ENCODE results near the gene CRYBB2.
A peak's percentile ranks its signal among the peaks of the same experiment; 100 is the strongest.
"Not testable (repeated sequence)": the region's sequence is repeated elsewhere in the genome, so short reads cannot be mapped to it uniquely, and the experiment has no call there.

The CRYBB2 gene

GRCh38 chr22:25216230-25216629, 3.2 kb upstream of the CRYBB2 start:
- H3K4me1 Mint-ChIP-seq: no peaks in the 10 kb centered on the region
- H3K9me3 Mint-ChIP-seq: peaks cover 21% of the 10 kb centered on the region
- H3K4me3 Mint-ChIP-seq: no peak overlapping the region
- TF ChIP-seq, protein P1, sequence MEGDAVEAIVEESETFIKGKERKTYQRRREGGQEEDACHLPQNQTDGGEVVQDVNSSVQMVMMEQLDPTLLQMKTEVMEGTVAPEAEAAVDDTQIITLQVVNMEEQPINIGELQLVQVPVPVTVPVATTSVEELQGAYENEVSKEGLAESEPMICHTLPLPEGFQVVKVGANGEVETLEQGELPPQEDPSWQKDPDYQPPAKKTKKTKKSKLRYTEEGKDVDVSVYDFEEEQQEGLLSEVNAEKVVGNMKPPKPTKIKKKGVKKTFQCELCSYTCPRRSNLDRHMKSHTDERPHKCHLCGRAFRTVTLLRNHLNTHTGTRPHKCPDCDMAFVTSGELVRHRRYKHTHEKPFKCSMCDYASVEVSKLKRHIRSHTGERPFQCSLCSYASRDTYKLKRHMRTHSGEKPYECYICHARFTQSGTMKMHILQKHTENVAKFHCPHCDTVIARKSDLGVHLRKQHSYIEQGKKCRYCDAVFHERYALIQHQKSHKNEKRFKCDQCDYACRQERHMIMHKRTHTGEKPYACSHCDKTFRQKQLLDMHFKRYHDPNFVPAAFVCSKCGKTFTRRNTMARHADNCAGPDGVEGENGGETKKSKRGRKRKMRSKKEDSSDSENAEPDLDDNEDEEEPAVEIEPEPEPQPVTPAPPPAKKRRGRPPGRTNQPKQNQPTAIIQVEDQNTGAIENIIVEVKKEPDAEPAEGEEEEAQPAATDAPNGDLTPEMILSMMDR (IDR thresholded peaks at IDR 0.05): no peak
- peaks cover 3% of the 10 kb centered on the region for H3K36me3 Mint-ChIP-seq (ENCODE audit: low read depth)
- peaks cover 41% of the 10 kb centered on the region for H3K27me3 Mint-ChIP-seq (ENCODE audit: low read depth, poor library complexity)
- H3K27ac Mint-ChIP-seq: no peak overlapping the region
- DNase-seq: no peak

DNA sequence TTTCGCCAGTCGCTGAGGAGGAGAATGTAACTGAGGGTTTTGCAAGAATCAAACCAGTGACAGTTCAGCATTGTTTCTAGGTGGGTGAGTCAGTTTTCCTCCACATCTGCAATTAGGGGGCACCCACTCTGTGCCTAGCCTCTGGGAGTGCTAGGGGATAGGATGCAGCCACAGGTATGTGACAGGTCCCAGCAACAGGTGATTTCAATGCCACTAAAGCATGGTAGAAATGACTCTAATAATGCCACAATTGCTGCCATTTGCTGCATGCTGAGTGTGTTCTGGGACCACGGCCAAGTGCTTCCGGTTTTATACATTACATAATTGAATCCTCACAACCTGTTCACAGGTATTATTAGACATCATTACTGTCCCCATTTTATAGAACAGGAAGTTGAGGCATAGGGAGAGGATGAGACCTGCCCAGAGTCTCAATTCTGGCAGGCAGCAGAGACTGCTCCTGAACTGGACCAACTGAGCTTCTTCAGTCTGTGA, 556 bp downstream of the CRYBB2 start:
- no peaks in the 10 kb centered on the region for H3K4me1 Mint-ChIP-seq
- TF ChIP-seq, protein P1 (IDR thresholded peaks at IDR 0.05): no peak
- DNase-seq: no peak
- H3K9me3 Mint-ChIP-seq: peaks cover 7% of the 10 kb centered on the region
- no peak overlapping the region for H3K27ac Mint-ChIP-seq
- no peaks in the 10 kb centered on the region for H3K36me3 Mint-ChIP-seq (ENCODE audit: low read depth)
- H3K4me3 Mint-ChIP-seq: no peak overlapping the region
- H3K27me3 Mint-ChIP-seq (ENCODE audit: low read depth, poor library complexity): peaks cover 55% of the 10 kb centered on the region

GRCh38 chr22:25221790-25222189, 2.4 kb downstream of the CRYBB2 start:
- TF ChIP-seq, protein P1 (IDR thresholded peaks at IDR 0.05): no peak
- Mint-ChIP-seq H3K36me3 (ENCODE audit: low read depth) (no peaks in the 10 kb centered on the region), H3K4me3 (no peak overlapping the region), H3K27ac (no peak overlapping the region), H3K27me3 (ENCODE audit: low read depth, poor library complexity) (peaks cover 49% of the 10 kb centered on the region), H3K4me1 (no peaks in the 10 kb centered on the region), H3K9me3 (no peaks in the 10 kb centered on the region)
- DNase-seq: no peak

DNA sequence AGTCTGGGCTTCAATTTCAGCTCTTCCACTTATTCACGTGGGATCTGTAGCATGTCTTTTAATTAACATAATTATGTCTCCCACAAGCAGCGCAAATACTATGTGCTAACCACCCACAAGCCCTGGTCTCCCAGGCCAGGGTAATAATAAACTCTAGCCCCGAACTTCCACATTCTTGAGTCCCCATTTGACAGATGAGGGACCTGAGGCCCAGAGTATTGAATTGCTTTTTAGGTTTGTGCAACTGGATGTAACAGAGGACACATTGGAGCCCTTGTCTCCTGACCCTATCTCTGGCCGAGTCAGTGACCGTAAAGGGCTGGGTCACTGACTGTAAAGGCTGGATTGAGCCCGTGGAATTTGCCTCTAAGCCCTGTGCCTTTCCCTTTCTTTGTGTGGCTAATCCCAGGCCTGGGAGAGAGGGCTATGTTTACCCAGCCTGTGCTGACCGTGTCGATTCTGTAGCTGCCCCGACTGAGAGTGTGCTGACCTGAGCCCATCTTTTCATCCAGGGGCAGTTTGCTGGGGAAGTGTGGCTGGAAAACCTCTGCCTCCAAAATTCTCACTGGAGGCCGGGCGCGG, 3.9 kb downstream of the CRYBB2 start:
- no peak for DNase-seq

DNA sequence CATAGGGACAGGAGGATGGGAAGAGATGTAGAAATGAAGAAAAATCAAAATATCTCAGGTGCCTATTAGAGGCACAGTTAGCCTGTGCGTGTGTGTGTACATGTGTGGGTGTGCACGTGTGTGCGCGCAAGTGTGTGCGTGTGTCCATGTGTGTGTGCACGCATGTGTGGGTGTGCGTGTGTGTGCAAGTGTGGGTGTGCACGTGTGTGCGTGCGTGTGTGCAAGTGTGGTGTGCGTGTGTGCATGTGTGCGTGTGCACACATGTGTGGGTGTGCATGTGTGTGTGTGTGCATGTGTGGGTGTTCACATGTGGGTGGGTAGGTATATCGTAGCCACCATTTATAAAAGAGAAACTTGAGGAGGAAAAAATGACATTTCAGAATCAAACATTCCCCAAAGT, 9.4 kb downstream of the CRYBB2 start:
- no peaks in the 10 kb centered on the region for H3K4me1 Mint-ChIP-seq
- TF ChIP-seq, protein P1 (IDR thresholded peaks at IDR 0.05): no peak
- H3K9me3 Mint-ChIP-seq: no peaks in the 10 kb centered on the region
- H3K4me3 Mint-ChIP-seq: no peak overlapping the region
- DNase-seq: no peak
- peaks cover 13% of the 10 kb centered on the region for H3K27me3 Mint-ChIP-seq (ENCODE audit: low read depth, poor library complexity)
- peak overlapping the region; percentile 94 for H3K27ac Mint-ChIP-seq
- no peaks in the 10 kb centered on the region for H3K36me3 Mint-ChIP-seq (ENCODE audit: low read depth)

More for the DNA sequence above, 3.9 kb downstream of the CRYBB2 start:
- Mint-ChIP-seq H3K4me1 (no peaks in the 10 kb centered on the region), H3K4me3 (no peak overlapping the region), H3K9me3 (no peaks in the 10 kb centered on the region), H3K27ac (no peak overlapping the region), H3K36me3 (ENCODE audit: low read depth) (no peaks in the 10 kb centered on the region), H3K27me3 (ENCODE audit: low read depth, poor library complexity) (peaks cover 53% of the 10 kb centered on the region)
- TF ChIP-seq, protein P1 (IDR thresholded peaks at IDR 0.05): no peak

GRCh38 chr22:25230760-25231159, 11.3 kb downstream of the CRYBB2 start:
- not testable (repeated sequence) for H3K36me3 Mint-ChIP-seq (ENCODE audit: low read depth); H3K4me3 Mint-ChIP-seq; H3K9me3 Mint-ChIP-seq; H3K4me1 Mint-ChIP-seq; H3K27ac Mint-ChIP-seq; DNase-seq
- H3K27me3 Mint-ChIP-seq (ENCODE audit: low read depth, poor library complexity): peaks cover 22% of the 10 kb centered on the region

All from nephron progenitor cell (in vitro differentiated cells).